ENCODE results near the gene CPNE8.

DNA sequence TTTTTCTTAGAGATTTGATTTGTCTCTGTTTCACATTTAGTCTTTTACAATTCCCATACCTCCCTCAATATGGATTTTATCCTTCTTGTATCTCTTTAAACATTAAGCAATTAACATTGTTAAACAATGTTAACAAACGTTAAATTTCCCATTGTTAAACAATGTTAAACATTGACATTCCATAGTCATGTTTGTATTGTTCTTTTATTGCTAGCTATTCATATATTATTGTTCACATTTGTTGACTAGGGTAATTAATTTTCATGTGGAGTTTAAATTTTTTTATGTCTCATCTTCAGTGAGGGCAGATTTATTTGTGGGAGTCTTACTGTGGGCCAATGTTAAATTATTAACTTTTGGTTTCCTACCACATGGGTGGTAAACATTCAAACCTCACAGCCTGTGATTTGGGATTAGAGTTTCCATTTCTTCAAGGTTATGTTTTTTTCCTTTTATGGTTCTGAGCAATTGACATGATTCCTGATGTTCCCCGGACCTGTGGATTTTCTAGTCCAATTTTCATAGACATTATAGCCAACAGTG is 294.5 kb downstream of the CPNE8 start:
- TF ChIP-seq, protein P1, sequence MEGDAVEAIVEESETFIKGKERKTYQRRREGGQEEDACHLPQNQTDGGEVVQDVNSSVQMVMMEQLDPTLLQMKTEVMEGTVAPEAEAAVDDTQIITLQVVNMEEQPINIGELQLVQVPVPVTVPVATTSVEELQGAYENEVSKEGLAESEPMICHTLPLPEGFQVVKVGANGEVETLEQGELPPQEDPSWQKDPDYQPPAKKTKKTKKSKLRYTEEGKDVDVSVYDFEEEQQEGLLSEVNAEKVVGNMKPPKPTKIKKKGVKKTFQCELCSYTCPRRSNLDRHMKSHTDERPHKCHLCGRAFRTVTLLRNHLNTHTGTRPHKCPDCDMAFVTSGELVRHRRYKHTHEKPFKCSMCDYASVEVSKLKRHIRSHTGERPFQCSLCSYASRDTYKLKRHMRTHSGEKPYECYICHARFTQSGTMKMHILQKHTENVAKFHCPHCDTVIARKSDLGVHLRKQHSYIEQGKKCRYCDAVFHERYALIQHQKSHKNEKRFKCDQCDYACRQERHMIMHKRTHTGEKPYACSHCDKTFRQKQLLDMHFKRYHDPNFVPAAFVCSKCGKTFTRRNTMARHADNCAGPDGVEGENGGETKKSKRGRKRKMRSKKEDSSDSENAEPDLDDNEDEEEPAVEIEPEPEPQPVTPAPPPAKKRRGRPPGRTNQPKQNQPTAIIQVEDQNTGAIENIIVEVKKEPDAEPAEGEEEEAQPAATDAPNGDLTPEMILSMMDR (IDR thresholded peaks at IDR 0.05; ENCODE audit: insufficient read depth, low read depth, low read length): no peak
- no peak for TF ChIP-seq EZH2 (IDR thresholded peaks at IDR 0.05; ENCODE audit: insufficient read depth, low read length)
